A549 (cell line): ENCODE data around the gene WDR38. TPM values are rescaled to one million over a fixed set of nuclear protein-coding genes. Genes with fewer than 3 reads are reported as not detected.

ENCODE experiments used
- ATAC-seq, 2 experiments: fragments of 200-7000 bp in 1 of 2; fragments of >200 bp in 1 of 2; cut with Nextera tagmentation in 1 of 2; cut with Tn5 transposase in 1 of 2; 3 replicates each; pipeline versions ENCODE4 v1.8.0 to v1.9.1; 2018 to 2020; ENCODE audit warnings: mild to moderate bottlenecking in 1 of 2, moderate library complexity in 1 of 2
- CTCF ChIA-PET: fragments of 300-600 bp; sonication (Branson Sonifier 250); formaldehyde crosslinking; extraction: SDS; loops from one replicate; lab custom pipeline; 2021; ENCODE audit warnings: antibody characterized with exemption, inconsistent platforms; lab: Yijun Ruan, JAX
- POLR2A ChIA-PET: fragments of 350-600 bp; formaldehyde crosslinking; extraction: SDS; loops from one replicate; lab custom pipeline; 2021; ENCODE audit warnings: antibody characterized with exemption, inconsistent platforms; lab: Yijun Ruan, JAX
- DNase-seq, 2 experiments: peaks; one replicate each; pipeline versions ENCODE4 v3.0.0 to v3.0.0-alpha.2; 2011 to 2016; ENCODE audit warnings: low read depth in 1 of 2, low spot score in 1 of 2
- FAIRE-seq: peaks from 2 replicates; lab custom pipeline; 2011; peaks lifted over from hg19 to GRCh38; lab: Jason Lieb, UNC
- H3K27ac ChIP-seq, 2 experiments: fragments of >200 bp; sonication (Bioruptor Twin); formaldehyde crosslinking; 3 replicates each; pipeline ENCODE4 v1.5.1; 2016 to 2017
- H3K4me1 ChIP-seq: fragments of >200 bp; sonication (Bioruptor Twin); formaldehyde crosslinking; 3 replicates; pipeline ENCODE4 v1.6.1; 2016
- H3K4me2 ChIP-seq: fragments of >200 bp; sonication (Bioruptor Twin); formaldehyde crosslinking; 3 replicates; pipeline ENCODE4 v1.6.1; 2016
- H3K4me3 ChIP-seq: fragments of >200 bp; sonication (Bioruptor Twin); formaldehyde crosslinking; 3 replicates; pipeline ENCODE4 v1.5.1; 2016
- H3K9me3 ChIP-seq: fragments of >200 bp; sonication (Bioruptor Twin); formaldehyde crosslinking; 3 replicates; pipeline ENCODE4 v1.6.1; 2016
- BCL3 ChIP-seq: fragments of >200 bp; sonication (Bioruptor Twin); formaldehyde crosslinking; IDR thresholded peaks from 3 replicates; pipeline ENCODE4 v1.6.1; 2016
- CBX2 ChIP-seq: fragments of 200-600 bp; sonication (generic); IDR thresholded peaks from 2 replicates; pipeline ENCODE4 v1.6.1; 2016; ENCODE audit warnings: low read depth, mild to moderate bottlenecking, borderline replicate concordance
- CBX8 ChIP-seq: fragments of 200-600 bp; sonication (generic); IDR thresholded peaks from 2 replicates; pipeline ENCODE4 v1.6.1; 2016
- CEBPB ChIP-seq, 2 experiments: fragments of >200 bp in 1 of 2; sonication (Bioruptor Twin) in 1 of 2; formaldehyde crosslinking in 1 of 2; IDR thresholded peaks; 2 replicates each; pipeline ENCODE4 v1.6.1; 2012 to 2016
- CHD4 ChIP-seq: fragments of 200-600 bp; sonication (generic); IDR thresholded peaks from 2 replicates; pipeline ENCODE4 v1.6.1; 2016; ENCODE audit warnings: antibody characterized with exemption, mild to moderate bottlenecking, borderline replicate concordance
- EHF ChIP-seq: fragments of 250-450 bp; sonication (Bioruptor Pico); IDR thresholded peaks from 2 replicates; pipeline ENCODE4 v1.5.0; 2020; ENCODE audit warnings: mild to moderate bottlenecking
- FOSL2 ChIP-seq, 2 experiments: fragments of 450-650 bp in 1 of 2; fragments of >200 bp in 1 of 2; sonication (Bioruptor Twin) in 1 of 2; formaldehyde crosslinking; IDR thresholded peaks; 2 replicates each; pipeline versions ENCODE4 v1.5.0 to v1.6.1; 2016 to 2020; ENCODE audit warnings: mild to moderate bottlenecking in 1 of 2, moderate library complexity in 1 of 2
- FOXS1 ChIP-seq: fragments of 250-450 bp; sonication (Bioruptor Pico); IDR thresholded peaks from 2 replicates; pipeline ENCODE4 v1.5.0; 2020; ENCODE audit warnings: mild to moderate bottlenecking, moderate library complexity
- HDAC2 ChIP-seq: fragments of 200-600 bp; sonication (generic); IDR thresholded peaks from 2 replicates; pipeline ENCODE4 v1.6.1; 2016
- HEYL ChIP-seq: fragments of 250-450 bp; sonication (Bioruptor Pico); IDR thresholded peaks from 2 replicates; pipeline ENCODE4 v1.8.0; 2021; ENCODE audit warnings: mild to moderate bottlenecking, moderate library complexity
- HOXA7 ChIP-seq: fragments of 250-450 bp; sonication (Bioruptor Pico); IDR thresholded peaks from 2 replicates; pipeline ENCODE4 v1.5.0; 2020; ENCODE audit warnings: mild to moderate bottlenecking, moderate library complexity
- JUN ChIP-seq, 2 experiments: fragments of >200 bp; sonication (Bioruptor Twin); formaldehyde crosslinking; IDR thresholded peaks; 2 replicates in 1 of 2; 3 replicates in 1 of 2; pipeline ENCODE4 v1.6.1; 2016 to 2017
- KDM5A ChIP-seq: fragments of 200-600 bp; sonication (generic); IDR thresholded peaks from 2 replicates; pipeline ENCODE4 v1.6.1; 2016; ENCODE audit warnings: antibody characterized with exemption, mild to moderate bottlenecking
- NFE2L2 ChIP-seq: fragments of 150-350 bp; conservative IDR thresholded peaks from 2 replicates; pipeline ENCODE4 v1.6.1; 2014; ENCODE audit warnings: low read length
- PHF8 ChIP-seq: fragments of 200-600 bp; sonication (generic); IDR thresholded peaks from 2 replicates; pipeline ENCODE4 v1.6.1; 2016; ENCODE audit warnings: low read depth, mild to moderate bottlenecking, antibody characterized with exemption, moderate library complexity, borderline replicate concordance
- POLR2AphosphoS2 ChIP-seq: conservative IDR thresholded peaks from 2 replicates; pipeline ENCODE4 v1.6.1; 2012; ENCODE audit warnings: low read length, improper control_type of control experiment, inconsistent platforms
- RARB ChIP-seq: fragments of 250-450 bp; sonication (Bioruptor Pico); IDR thresholded peaks from 2 replicates; pipeline ENCODE4 v1.8.0; 2021; ENCODE audit warnings: mild to moderate bottlenecking, moderate library complexity
- RFX5 ChIP-seq: fragments of 450-650 bp; IDR thresholded peaks from 2 replicates; pipeline ENCODE4 v1.7.1; 2014; ENCODE audit warnings: antibody characterized with exemption, mild to moderate bottlenecking, moderate library complexity
- SMC3 ChIP-seq: fragments of >200 bp; sonication (Bioruptor Twin); formaldehyde crosslinking; IDR thresholded peaks from 3 replicates; pipeline ENCODE4 v1.6.1; 2018; ENCODE audit warnings: inconsistent platforms
- TFCP2L1 ChIP-seq: fragments of 250-450 bp; sonication (Bioruptor Pico); IDR thresholded peaks from 2 replicates; pipeline ENCODE4 v1.5.0; 2021; ENCODE audit warnings: mild to moderate bottlenecking
- USF2 ChIP-seq: fragments of 450-650 bp; IDR thresholded peaks from 2 replicates; pipeline ENCODE4 v1.6.1; 2014; ENCODE audit warnings: antibody characterized with exemption
- ZNF302 ChIP-seq: fragments of 250-450 bp; sonication (Bioruptor Pico); IDR thresholded peaks from 2 replicates; pipeline ENCODE4 v1.9.0; 2021; ENCODE audit warnings: inconsistent platforms, mild to moderate bottlenecking, moderate library complexity
- ZSCAN20 ChIP-seq: fragments of 250-450 bp; sonication (Bioruptor Pico); IDR thresholded peaks from 2 replicates; pipeline ENCODE4 v1.8.0; 2022; ENCODE audit warnings: mild to moderate bottlenecking, moderate library complexity
- WGBS: methylation state at CpG from one replicate; pipeline ENCODE4 v1.1.6; 2017; ENCODE audit errors: missing lambda C conversion rate; 5-methylcytosine and 5-hydroxymethylcytosine counted together
- polyA plus RNA-seq, 4 experiments: library from polyadenylated mRNA; depleted of rRNA in 3 of 4; stranded (reverse); fragments of >200 nt; fragmentation: RNase III in 1 of 4; extraction: RNeasy Plus Mini Kit Qiagen cat#74134 plus additional on column Dnase treatment in 1 of 4; gene quantifications; 2 replicates in 3 of 4; 3 replicates in 1 of 4; pipeline ENCODE4 v1.2.3, GENCODE V29; 2011 to 2017
- TF ChIP-seq, protein P1 (sequence below): fragments of >200 bp; sonication (Bioruptor Twin); formaldehyde crosslinking; IDR thresholded peaks from 3 replicates; pipeline ENCODE4 v1.5.1; 2016
- TF ChIP-seq, protein P2 (sequence below): IDR thresholded peaks from 2 replicates; pipeline ENCODE4 v1.6.1; 2012
- TF ChIP-seq, protein P3 (sequence below): fragments of 200-600 bp; sonication (generic); IDR thresholded peaks from 2 replicates; pipeline ENCODE4 v1.6.1; 2016; ENCODE audit warnings: antibody characterized with exemption, mild to moderate bottlenecking, moderate library complexity

WDR38 gene
- polyA plus RNA-seq, 2 of the 4 experiments (the other 2 are of a cell fraction) = not detected

GRCh38 chr9:124814164-124814535 is 39.1 kb upstream of the WDR38 start:
- no peak overlapping the region for H3K4me3 ChIP-seq
- H3K4me2 ChIP-seq = no peak overlapping the region
- TF ChIP-seq HEYL (CRISPR knock-in tag) = no peak
- no peak for TF ChIP-seq USF2
- TF ChIP-seq HOXA7 (CRISPR knock-in tag) = no peak
- TF ChIP-seq ZSCAN20 (CRISPR knock-in tag) = no peak
- no peak for TF ChIP-seq PHF8
- no peak for TF ChIP-seq CEBPB (IDR thresholded peaks at IDR 0.05)
- TF ChIP-seq FOSL2 (IDR thresholded peaks at IDR 0.05) = no peak
- no peak for TF ChIP-seq FOSL2 (CRISPR knock-in tag; IDR thresholded peaks at IDR 0.05)
- TF ChIP-seq KDM5A = no peak
- no peak for TF ChIP-seq ZNF302 (CRISPR knock-in tag)
- TF ChIP-seq HDAC2 = no peak
- no peak for TF ChIP-seq CBX2
- TF ChIP-seq, protein P1, sequence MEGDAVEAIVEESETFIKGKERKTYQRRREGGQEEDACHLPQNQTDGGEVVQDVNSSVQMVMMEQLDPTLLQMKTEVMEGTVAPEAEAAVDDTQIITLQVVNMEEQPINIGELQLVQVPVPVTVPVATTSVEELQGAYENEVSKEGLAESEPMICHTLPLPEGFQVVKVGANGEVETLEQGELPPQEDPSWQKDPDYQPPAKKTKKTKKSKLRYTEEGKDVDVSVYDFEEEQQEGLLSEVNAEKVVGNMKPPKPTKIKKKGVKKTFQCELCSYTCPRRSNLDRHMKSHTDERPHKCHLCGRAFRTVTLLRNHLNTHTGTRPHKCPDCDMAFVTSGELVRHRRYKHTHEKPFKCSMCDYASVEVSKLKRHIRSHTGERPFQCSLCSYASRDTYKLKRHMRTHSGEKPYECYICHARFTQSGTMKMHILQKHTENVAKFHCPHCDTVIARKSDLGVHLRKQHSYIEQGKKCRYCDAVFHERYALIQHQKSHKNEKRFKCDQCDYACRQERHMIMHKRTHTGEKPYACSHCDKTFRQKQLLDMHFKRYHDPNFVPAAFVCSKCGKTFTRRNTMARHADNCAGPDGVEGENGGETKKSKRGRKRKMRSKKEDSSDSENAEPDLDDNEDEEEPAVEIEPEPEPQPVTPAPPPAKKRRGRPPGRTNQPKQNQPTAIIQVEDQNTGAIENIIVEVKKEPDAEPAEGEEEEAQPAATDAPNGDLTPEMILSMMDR = no peak
- TF ChIP-seq CHD4 = no peak
- TF ChIP-seq SMC3 = no peak
- TF ChIP-seq, protein P2, sequence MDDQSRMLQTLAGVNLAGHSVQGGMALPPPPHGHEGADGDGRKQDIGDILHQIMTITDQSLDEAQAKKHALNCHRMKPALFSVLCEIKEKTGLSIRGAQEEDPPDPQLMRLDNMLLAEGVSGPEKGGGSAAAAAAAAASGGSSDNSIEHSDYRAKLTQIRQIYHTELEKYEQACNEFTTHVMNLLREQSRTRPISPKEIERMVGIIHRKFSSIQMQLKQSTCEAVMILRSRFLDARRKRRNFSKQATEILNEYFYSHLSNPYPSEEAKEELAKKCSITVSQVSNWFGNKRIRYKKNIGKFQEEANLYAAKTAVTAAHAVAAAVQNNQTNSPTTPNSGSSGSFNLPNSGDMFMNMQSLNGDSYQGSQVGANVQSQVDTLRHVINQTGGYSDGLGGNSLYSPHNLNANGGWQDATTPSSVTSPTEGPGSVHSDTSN = no peak
- POLR2A ChIA-PET = interaction anchor here (1.1 kb wide), 1 partner anchor 39 kb away, joined by 4 read pairs; no protein-coding TSS in a partner anchor
- no peak for ATAC-seq
- peak overlapping the region in 1 of 2 experiments; percentile 93; a peak in 4 of 6 replicates for H3K27ac ChIP-seq
- WGBS = 91% methylated on average over 5 of the region's 5 CpGs
- FAIRE-seq = no peak
- CTCF ChIA-PET = interaction anchor here (0.6 to 40.0 kb wide), 8 partner anchors 9 to 50 kb away, joined by 3 to 785 read pairs (median 9); partner anchors contain the start of genes NR6A1, OLFML2A and WDR38
- peaks cover 53% of the 10 kb centered on the region for H3K4me1 ChIP-seq
- H3K9me3 ChIP-seq = no peaks in the 10 kb centered on the region
- DNase-seq = no peak

DNA sequence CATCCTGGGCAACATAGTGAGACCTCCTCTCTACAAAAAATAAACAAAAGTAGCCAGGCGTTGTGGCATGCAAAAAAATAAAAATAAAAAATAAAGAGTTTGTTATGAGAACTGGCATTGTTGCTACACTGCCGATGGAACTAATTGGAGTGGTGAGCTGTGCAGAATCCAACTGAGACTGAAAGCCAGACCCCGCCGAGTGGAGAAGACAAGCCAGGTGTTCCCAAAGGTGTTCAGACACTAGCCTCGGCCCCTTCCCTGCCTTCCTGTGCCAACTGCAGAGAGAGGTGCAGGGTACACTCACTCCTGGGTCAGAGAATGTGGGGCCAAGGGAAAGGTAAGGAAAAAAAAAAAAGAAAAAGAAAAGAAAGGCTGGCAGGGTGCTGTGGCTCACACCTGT is 37.7 kb upstream of the WDR38 start:
- H3K4me2 ChIP-seq = no peak overlapping the region
- POLR2A ChIA-PET = no interaction called here
- TF ChIP-seq EHF (CRISPR knock-in tag) = no peak
- no peak for TF ChIP-seq TFCP2L1
- no peak for TF ChIP-seq FOSL2 (IDR thresholded peaks at IDR 0.05)
- TF ChIP-seq FOSL2 (CRISPR knock-in tag; IDR thresholded peaks at IDR 0.05) = no peak
- TF ChIP-seq JUN (IDR thresholded peaks at IDR 0.05) = no peak
- TF ChIP-seq, protein P3, sequence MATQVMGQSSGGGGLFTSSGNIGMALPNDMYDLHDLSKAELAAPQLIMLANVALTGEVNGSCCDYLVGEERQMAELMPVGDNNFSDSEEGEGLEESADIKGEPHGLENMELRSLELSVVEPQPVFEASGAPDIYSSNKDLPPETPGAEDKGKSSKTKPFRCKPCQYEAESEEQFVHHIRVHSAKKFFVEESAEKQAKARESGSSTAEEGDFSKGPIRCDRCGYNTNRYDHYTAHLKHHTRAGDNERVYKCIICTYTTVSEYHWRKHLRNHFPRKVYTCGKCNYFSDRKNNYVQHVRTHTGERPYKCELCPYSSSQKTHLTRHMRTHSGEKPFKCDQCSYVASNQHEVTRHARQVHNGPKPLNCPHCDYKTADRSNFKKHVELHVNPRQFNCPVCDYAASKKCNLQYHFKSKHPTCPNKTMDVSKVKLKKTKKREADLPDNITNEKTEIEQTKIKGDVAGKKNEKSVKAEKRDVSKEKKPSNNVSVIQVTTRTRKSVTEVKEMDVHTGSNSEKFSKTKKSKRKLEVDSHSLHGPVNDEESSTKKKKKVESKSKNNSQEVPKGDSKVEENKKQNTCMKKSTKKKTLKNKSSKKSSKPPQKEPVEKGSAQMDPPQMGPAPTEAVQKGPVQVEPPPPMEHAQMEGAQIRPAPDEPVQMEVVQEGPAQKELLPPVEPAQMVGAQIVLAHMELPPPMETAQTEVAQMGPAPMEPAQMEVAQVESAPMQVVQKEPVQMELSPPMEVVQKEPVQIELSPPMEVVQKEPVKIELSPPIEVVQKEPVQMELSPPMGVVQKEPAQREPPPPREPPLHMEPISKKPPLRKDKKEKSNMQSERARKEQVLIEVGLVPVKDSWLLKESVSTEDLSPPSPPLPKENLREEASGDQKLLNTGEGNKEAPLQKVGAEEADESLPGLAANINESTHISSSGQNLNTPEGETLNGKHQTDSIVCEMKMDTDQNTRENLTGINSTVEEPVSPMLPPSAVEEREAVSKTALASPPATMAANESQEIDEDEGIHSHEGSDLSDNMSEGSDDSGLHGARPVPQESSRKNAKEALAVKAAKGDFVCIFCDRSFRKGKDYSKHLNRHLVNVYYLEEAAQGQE = no peak
- no peak for TF ChIP-seq RARB (CRISPR knock-in tag)
- no peak for TF ChIP-seq SMC3
- no peak for TF ChIP-seq NFE2L2
- TF ChIP-seq POLR2AphosphoS2 = no peak
- TF ChIP-seq FOXS1 = no peak
- TF ChIP-seq BCL3 = no peak
- no peak for TF ChIP-seq RFX5
- no peak for TF ChIP-seq CBX8
- TF ChIP-seq, all 56 proteins: peak for 0
- no peak for DNase-seq
- Histone ChIP-seq H3K4me1 (peaks cover 50% of the 10 kb centered on the region), H3K4me3 (no peak overlapping the region), H3K9me3 (no peaks in the 10 kb centered on the region), H3K27ac (no peak overlapping the region)
- no peak for ATAC-seq
- no peak for FAIRE-seq
- CTCF ChIA-PET = interaction anchor here (1.0 to 40.0 kb wide), 4 partner anchors 25 to 40 kb away, joined by 3 to 785 read pairs (median 46); partner anchors contain the start of genes NR6A1, OLFML2A and WDR38
- 86% methylated on average over 5 of the region's 5 CpGs for WGBS
